Ectodermal cell (in vitro differentiated cells): ENCODE results near the gene CYP1B1.

Source experiments
- H3K27ac ChIP-seq: 2 replicates; pipeline ENCODE4 v1.7.0; 2013; ENCODE audit warnings: mild to moderate bottlenecking, low read depth, low read length; ENCODE audit not compliant: insufficient read depth, poor library complexity, severe bottlenecking
- H3K27me3 ChIP-seq: 2 replicates; pipeline ENCODE4 v1.7.0; 2013; ENCODE audit warnings: mild to moderate bottlenecking, low read length; ENCODE audit not compliant: insufficient read depth, control insufficient read depth, poor library complexity, severe bottlenecking
- H3K36me3 ChIP-seq: one replicate; pipeline ENCODE4 v1.7.0; 2013; ENCODE audit warnings: low read length; ENCODE audit not compliant: control insufficient read depth, insufficient read depth
- H3K4me1 ChIP-seq: one replicate; pipeline ENCODE4 v1.7.0; 2013; ENCODE audit warnings: low read length; ENCODE audit not compliant: control insufficient read depth, insufficient read depth
- H3K4me3 ChIP-seq: 2 replicates; pipeline ENCODE4 v1.7.0; 2013; ENCODE audit warnings: low read depth, low read length, control low read depth; ENCODE audit not compliant: insufficient read depth
- H3K9me3 ChIP-seq: 2 replicates; pipeline ENCODE4 v1.7.0; 2013; ENCODE audit warnings: mild to moderate bottlenecking, low read length, moderate library complexity; ENCODE audit not compliant: control insufficient read depth
- WGBS, 2 experiments: methylation state at CpG; one replicate each; pipeline ENCODE4 v1.1.7; 2013; ENCODE audit warnings: missing lambda C conversion rate in 2 of 2; 5-methylcytosine and 5-hydroxymethylcytosine counted together

The CYP1B1 gene

DNA sequence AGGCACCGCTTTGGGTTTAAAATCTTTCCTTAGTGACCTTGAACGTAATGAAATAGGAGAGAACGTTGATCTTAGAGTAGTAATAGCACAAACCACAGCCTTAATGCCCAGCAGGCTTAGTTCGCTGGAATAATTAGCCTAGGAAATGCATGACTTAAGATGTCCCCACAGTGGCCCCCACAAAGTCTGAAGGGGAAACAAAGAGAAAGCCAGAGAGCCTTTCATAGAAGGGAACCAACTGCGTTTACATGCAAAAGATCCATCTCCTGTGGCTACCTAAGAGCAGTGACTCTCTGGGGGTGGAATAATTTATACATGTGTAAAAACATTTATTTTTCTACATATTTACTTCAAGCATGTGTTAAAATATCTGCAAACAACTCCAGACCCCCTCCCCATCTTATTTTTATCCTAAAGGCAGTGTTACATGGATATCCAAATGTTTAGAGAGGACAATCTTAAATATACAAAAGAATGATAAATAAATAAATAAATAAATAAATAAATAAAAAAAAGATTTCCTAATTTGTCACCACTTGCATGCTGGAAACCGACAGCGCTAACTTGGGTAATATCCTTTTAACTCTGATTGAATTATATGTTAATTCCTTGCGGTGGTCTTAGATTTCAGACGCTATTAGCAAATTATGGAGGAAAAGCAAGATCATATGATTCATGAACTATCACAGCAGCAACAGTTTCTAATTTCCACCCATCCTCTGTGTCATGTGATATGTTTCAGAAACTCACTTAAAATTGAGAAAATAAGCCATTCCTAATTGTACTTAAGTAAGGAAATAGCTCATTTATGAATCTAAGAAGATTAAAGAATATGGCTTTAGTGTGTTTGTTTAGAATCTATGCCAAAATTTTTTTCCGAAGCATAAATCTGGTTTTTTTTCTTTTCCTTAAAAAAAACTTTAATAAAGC, 23.4 kb upstream of the CYP1B1 start:
- Histone ChIP-seq H3K27ac (no peak overlapping the region), H3K4me1 (peaks cover 18% of the 10 kb centered on the region), H3K36me3 (no peaks in the 10 kb centered on the region), H3K27me3 (peaks cover 40% of the 10 kb centered on the region), H3K4me3 (no peak overlapping the region), H3K9me3 (no peaks in the 10 kb centered on the region)
- 15 to 20% methylated on average over 7 to 9 of the region's 10 CpGs for WGBS, 2 experiments

DNA sequence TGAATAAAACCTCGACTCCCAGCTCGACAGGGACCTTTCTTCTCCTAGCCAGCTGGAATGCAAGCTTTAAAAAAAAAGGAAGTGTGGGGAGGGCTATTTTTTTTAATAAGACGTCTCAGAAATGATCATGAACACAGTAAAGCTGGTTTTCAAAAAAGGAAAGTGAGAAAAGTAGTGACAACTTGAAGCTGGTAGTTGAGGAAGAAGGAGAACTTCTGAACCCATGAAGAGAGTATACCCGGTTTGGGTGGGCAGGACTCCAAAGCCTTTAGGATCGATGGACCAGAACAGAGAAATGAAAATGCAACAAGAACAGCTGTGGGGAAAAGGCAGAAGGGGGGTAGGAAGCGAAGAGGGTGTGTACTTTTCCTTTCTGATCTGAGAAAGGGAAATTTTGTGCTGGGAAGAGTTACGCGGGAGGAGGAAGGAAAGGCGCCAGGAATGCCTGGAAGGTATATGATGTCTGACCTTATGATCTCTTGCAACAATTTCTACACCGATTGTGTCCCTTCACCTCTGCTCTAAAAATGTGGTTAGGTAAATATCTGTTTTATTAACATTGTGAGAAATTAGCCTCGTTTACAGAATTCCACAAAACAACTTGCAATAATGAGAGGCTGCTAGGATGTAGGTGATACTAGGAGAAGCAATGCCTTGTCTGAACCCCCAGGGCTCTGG, 22.6 kb upstream of the CYP1B1 start:
- Histone ChIP-seq H3K36me3 (no peaks in the 10 kb centered on the region), H3K9me3 (no peaks in the 10 kb centered on the region), H3K27me3 (peaks cover 40% of the 10 kb centered on the region), H3K4me1 (peaks cover 18% of the 10 kb centered on the region), H3K4me3 (no peak overlapping the region), H3K27ac (no peak overlapping the region)
- 10 to 12% methylated on average over 9 to 11 of the region's 11 CpGs for WGBS, 2 experiments

DNA sequence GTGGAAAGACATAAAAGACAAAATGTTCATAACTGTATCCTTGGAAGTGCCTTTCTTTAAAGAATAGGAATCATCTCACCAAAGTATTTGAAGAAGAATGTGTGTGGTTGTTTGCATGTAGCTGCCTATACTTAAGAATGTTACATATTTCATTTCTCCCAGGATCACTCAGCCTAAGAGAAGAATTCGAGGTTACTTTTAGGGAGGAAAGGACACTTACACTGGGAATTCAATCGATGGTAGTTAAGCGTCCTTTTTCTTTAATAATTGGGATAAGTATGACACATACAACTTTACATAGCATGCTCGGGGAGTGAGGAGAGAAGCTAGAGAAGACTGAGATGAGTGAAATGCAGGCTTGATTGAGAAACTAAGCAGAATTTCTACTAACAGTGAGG, 22.0 kb upstream of the CYP1B1 start:
- H3K36me3 ChIP-seq, result no peaks in the 10 kb centered on the region

DNA sequence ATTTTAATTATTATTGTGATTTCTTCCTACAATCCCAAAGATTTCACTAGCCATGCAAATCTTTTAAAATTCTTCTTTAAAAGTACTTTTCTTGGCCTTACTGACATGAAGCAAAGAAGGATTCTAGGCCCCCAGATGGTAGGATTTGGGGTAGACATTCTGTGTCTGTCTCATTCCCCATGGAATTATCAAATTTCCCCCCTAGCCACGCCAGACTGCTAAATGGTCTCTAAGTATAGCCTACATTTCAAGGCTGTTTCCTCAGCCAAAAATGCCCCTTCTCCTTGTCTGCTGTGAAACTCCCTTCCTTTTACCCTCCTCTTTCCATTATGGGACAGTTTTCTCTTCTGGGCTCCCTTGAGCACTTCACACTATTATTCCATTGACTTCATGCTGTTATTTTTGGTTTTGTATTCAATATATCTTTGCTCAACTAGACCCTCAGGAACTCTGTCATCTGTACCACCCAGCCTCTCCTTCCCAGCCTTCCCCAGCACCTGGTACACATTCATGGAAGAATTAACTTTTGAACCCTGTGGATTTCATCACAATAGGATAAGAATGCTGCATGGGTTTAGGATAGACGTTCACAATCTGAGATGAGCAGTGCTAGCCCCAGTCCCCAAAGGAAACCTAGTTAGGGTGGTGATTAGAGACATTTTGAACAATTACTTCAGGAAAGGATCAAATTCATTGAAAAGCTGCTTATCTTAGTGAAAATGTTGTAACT, 21.5 kb upstream of the CYP1B1 start:
- H3K36me3 ChIP-seq, result no peaks in the 10 kb centered on the region
- peaks cover 40% of the 10 kb centered on the region for H3K27me3 ChIP-seq
- no peaks in the 10 kb centered on the region for H3K9me3 ChIP-seq
- H3K4me3 ChIP-seq, result no peak overlapping the region
- H3K27ac ChIP-seq, result no peak overlapping the region
- H3K4me1 ChIP-seq, result peaks cover 22% of the 10 kb centered on the region
- 29 to 39% methylated on average over 2 of the region's 2 CpGs for WGBS, 2 experiments

More for the DNA sequence above, 22.0 kb upstream of the CYP1B1 start:
- peaks cover 18% of the 10 kb centered on the region for H3K4me1 ChIP-seq
- no peak overlapping the region for H3K27ac ChIP-seq
- no peaks in the 10 kb centered on the region for H3K9me3 ChIP-seq
- H3K4me3 ChIP-seq, result no peak overlapping the region
- H3K27me3 ChIP-seq, result peaks cover 40% of the 10 kb centered on the region
- 28 to 40% methylated on average over 3 to 4 of the region's 4 CpGs for WGBS, 2 experiments

DNA sequence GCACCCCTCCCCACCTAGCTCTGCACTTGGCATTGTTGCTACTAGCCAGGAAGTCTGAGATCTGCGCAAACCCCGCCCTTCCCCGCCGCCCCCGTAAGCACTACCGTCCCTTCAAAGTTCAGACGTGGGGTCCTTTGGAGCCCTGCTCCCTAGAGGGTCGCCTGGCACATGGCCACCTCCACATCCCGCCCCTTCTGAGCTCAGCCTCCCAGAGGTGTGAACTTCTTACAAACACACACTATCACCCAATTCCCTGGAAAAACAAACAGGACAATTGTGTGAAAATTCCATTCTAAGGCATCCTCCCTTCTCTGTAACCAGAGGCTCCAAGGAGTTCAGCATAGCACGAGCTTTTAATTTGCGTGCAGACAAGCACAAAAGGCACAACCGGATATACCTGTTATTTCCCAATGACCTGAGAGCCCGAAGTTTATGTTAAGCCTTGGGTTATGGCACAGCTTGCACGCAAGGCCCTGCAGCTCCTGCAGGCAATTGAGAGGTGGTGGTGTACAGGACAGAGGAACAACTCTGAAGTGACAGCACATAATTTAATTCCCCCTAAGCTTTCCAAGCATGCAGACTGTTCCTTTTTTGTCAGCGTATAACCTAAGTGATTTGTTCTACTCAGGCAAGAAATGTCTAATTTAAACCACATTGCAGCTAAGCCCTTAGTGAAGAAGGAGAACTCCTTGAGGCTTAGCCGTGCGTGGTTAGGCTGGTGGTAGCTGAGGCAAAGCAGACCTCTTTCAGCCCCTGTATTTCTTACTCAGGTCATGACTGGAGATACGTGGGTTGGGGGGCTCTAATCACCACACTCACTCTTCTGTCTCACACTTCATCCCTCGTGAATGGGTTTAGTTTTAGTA, 20.3 kb upstream of the CYP1B1 start:
- no peak overlapping the region for H3K27ac ChIP-seq
- H3K9me3 ChIP-seq, result no peaks in the 10 kb centered on the region
- H3K36me3 ChIP-seq, result no peaks in the 10 kb centered on the region
- WGBS, 2 experiments, result 54% methylated on average over 18 of the region's 19 CpGs
- peaks cover 40% of the 10 kb centered on the region for H3K27me3 ChIP-seq
- no peak overlapping the region for H3K4me3 ChIP-seq
- peaks cover 26% of the 10 kb centered on the region for H3K4me1 ChIP-seq

DNA sequence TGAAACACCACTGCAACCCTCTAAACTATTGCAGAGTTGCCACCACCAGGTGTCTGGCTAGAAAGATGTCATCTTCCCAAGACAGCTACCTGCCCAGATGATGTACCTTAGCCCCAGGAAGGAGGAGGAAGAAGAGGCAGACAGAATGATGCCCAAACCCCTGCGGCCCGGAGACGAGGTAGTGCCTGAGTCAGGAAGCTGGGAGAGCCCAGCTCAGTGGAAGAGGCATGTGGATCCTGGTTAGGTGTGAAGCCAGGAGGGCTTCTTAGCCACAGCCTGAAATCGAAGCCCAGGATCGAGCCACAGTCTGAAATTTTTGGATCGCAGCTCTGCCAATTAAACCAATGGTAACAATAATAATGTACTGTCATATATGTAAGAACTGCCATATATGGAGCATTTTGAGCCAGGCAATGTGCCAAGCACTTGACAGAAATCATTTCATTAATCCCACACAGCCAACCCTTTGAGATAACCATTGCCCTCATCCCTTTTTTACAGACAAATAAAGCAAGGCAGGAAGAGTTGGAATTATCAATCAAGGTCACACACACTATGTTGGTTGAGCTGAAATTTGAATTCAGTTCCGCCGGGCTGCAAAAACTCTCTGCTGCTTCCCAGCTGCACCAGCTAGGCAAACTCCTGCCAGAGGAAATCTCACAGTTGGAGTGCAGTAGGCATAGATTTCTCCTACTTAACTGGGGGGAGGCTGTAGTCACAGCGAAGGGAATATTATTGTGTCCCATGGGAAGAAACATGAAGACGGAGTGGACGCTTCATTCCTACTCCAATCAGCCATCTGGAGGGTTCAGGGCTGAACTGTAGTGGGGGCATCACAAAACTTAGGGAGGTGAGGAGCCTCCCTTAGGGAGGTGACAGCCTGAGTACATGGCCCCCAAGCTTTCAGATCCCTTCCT, 19.4 kb upstream of the CYP1B1 start:
- Histone ChIP-seq H3K4me1 (peaks cover 26% of the 10 kb centered on the region), H3K27me3 (peaks cover 40% of the 10 kb centered on the region), H3K36me3 (no peaks in the 10 kb centered on the region), H3K9me3 (no peaks in the 10 kb centered on the region), H3K4me3 (no peak overlapping the region), H3K27ac (no peak overlapping the region)
- WGBS, 2 experiments, result 87 to 91% methylated on average over 10 to 11 of the region's 11 CpGs

DNA sequence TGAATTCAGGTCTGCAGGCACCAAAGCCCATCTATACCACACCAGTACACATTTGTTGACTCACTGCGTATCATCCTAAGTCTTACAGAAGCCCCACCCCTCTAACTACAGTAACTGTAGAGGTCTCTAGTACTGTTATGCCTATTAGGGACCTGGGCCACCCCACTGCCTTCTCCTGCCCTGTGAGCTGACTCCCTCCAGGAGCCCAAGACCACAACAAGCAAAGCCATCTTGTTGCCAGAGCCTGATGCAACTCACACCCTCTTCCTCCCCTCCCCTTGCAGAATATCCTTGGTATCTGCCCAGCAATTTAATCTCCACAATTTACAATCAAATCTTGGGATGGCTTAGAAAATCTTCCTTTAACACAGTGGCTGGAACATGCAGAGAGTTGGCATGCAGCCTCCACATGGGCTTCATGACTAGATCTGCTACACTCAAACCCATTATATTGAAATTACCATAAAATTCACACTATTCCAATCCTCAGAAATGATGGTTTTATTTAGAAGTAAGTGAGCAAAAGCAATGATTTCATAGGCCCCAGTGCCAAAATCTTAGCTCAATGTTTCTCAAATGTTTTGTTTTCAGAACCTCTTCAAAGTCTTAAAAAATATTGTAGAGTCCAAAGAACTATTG, 17.7 kb upstream of the CYP1B1 start:
- no peak overlapping the region for H3K27ac ChIP-seq
- no peaks in the 10 kb centered on the region for H3K36me3 ChIP-seq
- no peaks in the 10 kb centered on the region for H3K9me3 ChIP-seq
- H3K27me3 ChIP-seq, result peaks cover 35% of the 10 kb centered on the region
- 90 to 92% methylated on average over 1 of the region's 1 CpG for WGBS, 2 experiments
- no peak overlapping the region for H3K4me3 ChIP-seq
- H3K4me1 ChIP-seq, result peaks cover 20% of the 10 kb centered on the region

DNA sequence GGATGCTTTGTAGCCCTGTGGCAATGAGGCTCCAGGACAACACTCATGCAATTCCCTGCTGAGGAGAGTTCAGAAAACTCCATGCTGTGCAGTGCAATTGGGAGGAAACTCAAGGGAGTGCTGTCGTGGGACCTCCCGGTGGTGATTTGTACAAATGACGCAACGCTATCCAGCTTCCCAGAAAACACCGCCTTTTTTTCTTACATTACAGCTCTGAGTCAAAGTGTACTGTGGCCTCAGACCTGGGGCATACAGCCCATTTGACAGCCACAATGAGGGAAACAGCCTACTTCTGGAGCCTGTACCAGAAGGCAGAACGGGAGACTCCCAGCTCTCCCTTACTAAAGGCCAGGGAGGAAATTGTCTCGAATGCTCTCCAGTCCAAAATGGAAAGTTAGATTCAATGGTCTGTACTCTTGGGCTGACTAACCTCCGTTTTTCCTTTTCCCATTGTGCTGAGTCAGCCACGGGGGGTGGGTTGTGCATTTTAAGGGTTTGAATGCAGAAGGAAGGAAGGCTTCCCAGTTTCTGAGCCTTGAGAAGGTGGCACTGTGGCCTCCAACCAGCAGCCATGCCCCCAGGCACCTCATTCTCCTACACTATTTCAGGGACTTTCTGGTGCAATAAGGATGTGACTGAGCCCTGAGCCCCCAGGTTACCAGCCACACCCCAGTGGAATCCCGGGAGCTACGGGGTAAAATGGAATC, 16.4 kb upstream of the CYP1B1 start:
- peaks cover 26% of the 10 kb centered on the region for H3K27me3 ChIP-seq
- no peak overlapping the region for H3K4me3 ChIP-seq
- no peak overlapping the region for H3K27ac ChIP-seq
- H3K36me3 ChIP-seq, result no peaks in the 10 kb centered on the region
- 53 to 66% methylated on average over 11 of the region's 11 CpGs for WGBS, 2 experiments
- peaks cover 8% of the 10 kb centered on the region for H3K4me1 ChIP-seq
- H3K9me3 ChIP-seq, result no peaks in the 10 kb centered on the region
